ENCODE measurements around the gene LARGE2. TPM values are rescaled to one million over a fixed set of nuclear protein-coding genes. Genes with fewer than 3 reads are reported as not detected.

LARGE2 gene
- total RNA-seq, 4 donors from 2014 or later: 0.17 TPM; not detected in 3

DNA sequence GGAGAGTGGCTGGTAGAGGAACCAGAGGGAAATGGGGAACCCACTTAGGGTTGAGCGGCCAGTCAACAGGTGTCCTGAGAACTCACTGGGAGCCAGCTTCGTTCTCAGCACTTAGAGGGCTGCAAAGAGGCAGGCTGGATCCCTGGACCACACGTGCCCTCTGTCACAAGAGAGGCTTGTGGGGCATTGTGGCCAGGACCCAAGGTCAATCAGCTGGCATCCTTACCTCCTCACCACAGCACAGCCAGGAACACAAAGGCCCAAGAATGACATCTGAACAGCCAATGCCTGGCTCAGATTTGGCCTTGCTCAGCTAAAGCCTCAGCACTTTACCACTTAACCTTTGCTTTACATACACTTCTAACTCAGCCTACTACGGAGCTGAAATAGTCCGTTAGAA is 29.6 kb upstream of the LARGE2 start:
- TF ChIP-seq EP300 (IDR thresholded peaks at IDR 0.05): no peak
- no peak for TF ChIP-seq POLR2AphosphoS5 (IDR thresholded peaks at IDR 0.05)
- no peak for TF ChIP-seq POLR2A (IDR thresholded peaks at IDR 0.05; ENCODE audit: low read depth)
- TF ChIP-seq, protein P1, sequence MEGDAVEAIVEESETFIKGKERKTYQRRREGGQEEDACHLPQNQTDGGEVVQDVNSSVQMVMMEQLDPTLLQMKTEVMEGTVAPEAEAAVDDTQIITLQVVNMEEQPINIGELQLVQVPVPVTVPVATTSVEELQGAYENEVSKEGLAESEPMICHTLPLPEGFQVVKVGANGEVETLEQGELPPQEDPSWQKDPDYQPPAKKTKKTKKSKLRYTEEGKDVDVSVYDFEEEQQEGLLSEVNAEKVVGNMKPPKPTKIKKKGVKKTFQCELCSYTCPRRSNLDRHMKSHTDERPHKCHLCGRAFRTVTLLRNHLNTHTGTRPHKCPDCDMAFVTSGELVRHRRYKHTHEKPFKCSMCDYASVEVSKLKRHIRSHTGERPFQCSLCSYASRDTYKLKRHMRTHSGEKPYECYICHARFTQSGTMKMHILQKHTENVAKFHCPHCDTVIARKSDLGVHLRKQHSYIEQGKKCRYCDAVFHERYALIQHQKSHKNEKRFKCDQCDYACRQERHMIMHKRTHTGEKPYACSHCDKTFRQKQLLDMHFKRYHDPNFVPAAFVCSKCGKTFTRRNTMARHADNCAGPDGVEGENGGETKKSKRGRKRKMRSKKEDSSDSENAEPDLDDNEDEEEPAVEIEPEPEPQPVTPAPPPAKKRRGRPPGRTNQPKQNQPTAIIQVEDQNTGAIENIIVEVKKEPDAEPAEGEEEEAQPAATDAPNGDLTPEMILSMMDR (IDR thresholded peaks at IDR 0.05): no peak
- Histone ChIP-seq H3K36me3 (no peaks in the 10 kb centered on the region), H3K4me3 (no peak overlapping the region), H3K27ac (replicated peaks in 1 of 4) (no peak overlapping the region), H3K27me3 (peaks cover 0 to 25% (median 0%) of the 10 kb centered on the region in 4 donors), H3K4me1 (no peaks in the 10 kb centered on the region), H3K9me3 (no peaks in the 10 kb centered on the region)
- 91% methylated on average over 4 of the region's 5 CpGs for WGBS
- DNase-seq (ENCODE audit: extremely low spot score): no peak
- intact Hi-C loops (cut with DNase I): no loop called here

DNA sequence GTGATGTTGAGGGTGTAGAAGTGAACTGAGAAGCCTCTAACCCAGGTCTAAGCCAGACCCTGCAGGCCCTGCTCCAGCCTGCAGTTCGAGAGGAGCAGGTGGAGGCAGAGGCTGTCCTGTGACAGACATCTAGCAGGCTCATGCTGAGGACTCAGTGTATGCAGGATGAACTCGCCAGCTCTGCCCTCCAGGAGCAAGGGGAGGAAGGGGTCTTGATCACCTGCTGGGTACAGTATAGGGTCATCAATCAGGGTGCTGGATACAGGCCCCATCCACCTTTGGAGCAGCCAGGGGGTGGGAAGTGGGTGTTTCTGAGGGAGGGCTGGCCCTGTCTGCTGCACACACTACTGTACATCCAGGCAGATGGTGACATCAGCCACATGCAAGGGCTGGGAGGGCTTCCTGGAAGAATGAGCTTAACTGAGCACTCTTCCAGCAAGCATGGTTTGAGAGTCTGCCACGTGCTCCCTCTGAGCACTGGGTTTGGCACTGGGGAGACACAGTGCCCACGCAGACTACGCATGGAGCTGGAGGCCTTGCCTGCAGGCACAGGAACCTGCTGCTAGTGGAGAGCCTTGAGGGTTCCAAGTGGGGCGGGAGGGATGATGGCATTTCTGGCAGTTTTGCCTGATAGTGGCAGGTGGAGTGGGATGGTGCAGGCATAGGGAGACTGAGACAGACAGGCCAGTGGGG is 27.8 kb upstream of the LARGE2 start:
- TF ChIP-seq POLR2AphosphoS5 (IDR thresholded peaks at IDR 0.05) (no peak), EP300 (IDR thresholded peaks at IDR 0.05) (no peak), POLR2A (IDR thresholded peaks at IDR 0.05; ENCODE audit: low read depth) (no peak)
- TF ChIP-seq, protein P1 (IDR thresholded peaks at IDR 0.05): no peak
- Histone ChIP-seq H3K27me3 (peaks cover 0 to 25% (median 0%) of the 10 kb centered on the region in 4 donors), H3K4me1 (peaks cover 10 to 14% (median 11%) of the 10 kb centered on the region in 4 donors), H3K9me3 (no peaks in the 10 kb centered on the region), H3K27ac (replicated peaks in 1 of 4) (no peak overlapping the region), H3K36me3 (no peaks in the 10 kb centered on the region), H3K4me3 (no peak overlapping the region)
- no peak for DNase-seq (ENCODE audit: extremely low spot score)
- WGBS: 90% methylated on average over 2 of the region's 6 CpGs
- intact Hi-C loops (cut with DNase I): no loop called here

DNA sequence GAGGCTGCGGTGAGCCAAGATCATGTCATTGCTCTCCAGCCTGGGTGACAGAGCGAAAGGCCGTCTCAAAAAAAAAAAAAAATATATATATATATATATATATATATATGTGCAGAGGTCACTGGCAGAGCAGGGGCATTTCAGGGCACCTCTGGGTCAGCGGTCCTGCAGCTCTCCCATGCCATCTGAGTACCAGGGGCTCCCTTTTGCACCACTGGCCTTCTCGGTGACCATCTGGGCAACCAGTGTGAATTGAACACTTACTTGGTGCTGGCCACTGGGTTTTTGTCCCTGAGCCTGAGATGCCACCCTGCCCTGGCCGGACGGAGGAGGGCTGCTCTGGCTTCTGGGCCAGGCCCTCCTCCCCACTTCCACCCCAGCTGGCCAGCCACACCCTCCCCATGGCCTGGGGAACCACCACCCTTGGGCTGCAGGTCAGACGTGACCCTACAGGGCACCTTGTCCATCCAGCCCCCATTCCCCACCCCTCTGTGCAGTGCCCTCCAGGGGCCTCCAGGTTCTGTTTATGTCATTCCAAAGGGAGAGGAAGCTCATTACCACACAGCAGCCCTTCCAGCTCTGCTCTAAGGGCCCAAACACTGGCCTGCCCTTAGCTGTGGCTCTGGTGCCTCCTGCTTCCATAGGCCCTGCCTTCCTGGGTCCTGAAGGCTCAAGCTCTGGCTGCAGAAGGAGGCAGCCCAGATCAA is 26.8 kb upstream of the LARGE2 start:
- intact Hi-C loops (cut with DNase I): no loop called here
- Histone ChIP-seq H3K4me1 (peaks cover 15 to 19% (median 18%) of the 10 kb centered on the region in 4 donors), H3K4me3 (no peak overlapping the region), H3K27me3 (peaks cover 0 to 25% (median 0%) of the 10 kb centered on the region in 4 donors), H3K27ac (replicated peaks in 1 of 4) (no peak overlapping the region), H3K9me3 (no peaks in the 10 kb centered on the region), H3K36me3 (no peaks in the 10 kb centered on the region)
- TF ChIP-seq POLR2AphosphoS5 (IDR thresholded peaks at IDR 0.05) (no peak), EP300 (IDR thresholded peaks at IDR 0.05) (no peak), POLR2A (IDR thresholded peaks at IDR 0.05; ENCODE audit: low read depth) (no peak)
- TF ChIP-seq, protein P1 (IDR thresholded peaks at IDR 0.05): no peak
- no peak for DNase-seq (ENCODE audit: extremely low spot score)
- WGBS: 90% methylated on average over 8 of the region's 8 CpGs

DNA sequence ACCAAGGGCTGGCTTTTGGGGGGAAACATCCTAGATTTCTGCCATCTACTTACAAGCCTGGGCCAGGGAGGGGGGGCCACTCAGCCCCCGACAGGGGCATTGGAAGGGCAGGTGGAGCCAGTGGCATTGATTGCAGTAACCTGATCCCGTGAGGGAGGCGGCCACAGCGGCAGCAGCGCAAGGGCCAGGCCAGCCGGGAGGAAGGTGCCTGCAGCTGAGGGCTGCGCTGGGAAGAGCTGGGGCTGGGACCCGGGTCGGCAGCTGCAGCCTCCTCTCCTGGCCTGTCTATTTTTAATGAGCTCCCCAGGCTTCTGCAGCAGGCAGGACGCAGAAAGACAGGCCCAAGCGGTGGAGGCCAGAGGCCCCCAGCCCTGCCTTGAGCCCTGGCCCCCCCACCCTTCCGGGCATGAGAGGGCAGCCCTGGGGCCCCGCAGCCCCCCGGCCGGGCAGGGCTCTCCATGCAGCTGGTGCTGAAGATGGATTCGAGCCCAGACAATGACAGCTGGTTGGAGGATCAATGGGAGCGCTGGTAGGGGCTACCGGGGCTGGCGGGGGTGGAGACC is 26.0 kb upstream of the LARGE2 start:
- WGBS: 16% methylated on average over 5 of the region's 19 CpGs
- Histone ChIP-seq H3K9me3 (no peaks in the 10 kb centered on the region), H3K4me3 (no peak overlapping the region), H3K4me1 (peaks cover 20 to 27% (median 25%) of the 10 kb centered on the region in 4 donors), H3K27ac (replicated peaks in 1 of 4) (no peak overlapping the region), H3K27me3 (peaks cover 0 to 25% (median 0%) of the 10 kb centered on the region in 4 donors), H3K36me3 (no peaks in the 10 kb centered on the region)
- TF ChIP-seq, protein P1 (IDR thresholded peaks at IDR 0.05): no peak
- TF ChIP-seq POLR2AphosphoS5 (IDR thresholded peaks at IDR 0.05): no peak
- no peak for TF ChIP-seq EP300 (IDR thresholded peaks at IDR 0.05)
- no peak for TF ChIP-seq POLR2A (IDR thresholded peaks at IDR 0.05; ENCODE audit: low read depth)
- no peak for DNase-seq (ENCODE audit: extremely low spot score)
- intact Hi-C loops (cut with DNase I): no loop called here
